A673 (cell line): ENCODE results near the gene NUP210L. TPM values are rescaled to one million over a fixed set of nuclear protein-coding genes. Genes with fewer than 3 reads are reported as not detected.
A peak's percentile ranks its signal among the peaks of the same experiment; 100 is the strongest.

Experiments used
- BruUV-seq: library from RNA; stranded (reverse); fragments of 400-500 nt; replicated peaks from 2 replicates; lab custom pipeline; 2021; lab: Mats Ljungman, UMichigan
- CTCF ChIA-PET: fragments of 300-600 bp; sonication (Branson Sonifier 250); formaldehyde crosslinking; loops from one replicate; lab custom pipeline; 2022; ENCODE audit warnings: antibody characterized with exemption; lab: Charles Lee
- POLR2A ChIA-PET: fragments of 300-600 bp; sonication (Branson Sonifier 250); formaldehyde crosslinking; loops from one replicate; lab custom pipeline; 2022; ENCODE audit warnings: antibody characterized with exemption; ENCODE audit not compliant: low non-redundant PET; lab: Charles Lee
- DNase-seq: peaks from one replicate; pipeline ENCODE4 v3.0.0-alpha.2; 2015; ENCODE audit warnings: low spot score
- H3K27ac ChIP-seq: fragments of 200-600 bp; sonication (generic); 2 replicates; pipeline ENCODE4 v1.5.1; 2016; ENCODE audit warnings: mixed run types, low read depth, mild to moderate bottlenecking, mixed read lengths, antibody characterized with exemption, low read length; ENCODE audit not compliant: poor library complexity, severe bottlenecking
- H3K27me3 ChIP-seq: fragments of 200-600 bp; sonication (generic); replicated peaks from 2 replicates; pipeline ENCODE4 v1.6.1; 2017; ENCODE audit warnings: mixed run types, low read depth, mild to moderate bottlenecking, mixed read lengths, antibody characterized with exemption, low read length; ENCODE audit not compliant: insufficient read depth, poor library complexity
- H3K36me3 ChIP-seq: fragments of 200-600 bp; sonication (generic); 2 replicates; pipeline ENCODE4 v1.6.1; 2016; ENCODE audit warnings: mixed run types, mild to moderate bottlenecking, mixed read lengths, antibody characterized with exemption, low read length; ENCODE audit not compliant: insufficient read depth, poor library complexity, severe bottlenecking
- H3K4me1 ChIP-seq: fragments of 200-600 bp; sonication (generic); 2 replicates; pipeline ENCODE4 v1.6.1; 2017; ENCODE audit warnings: mixed run types, mild to moderate bottlenecking, mixed read lengths, antibody characterized with exemption, low read length; ENCODE audit not compliant: insufficient read depth, poor library complexity, severe bottlenecking
- H3K4me3 ChIP-seq: fragments of 200-600 bp; sonication (generic); 2 replicates; pipeline ENCODE4 v1.5.1; 2016; ENCODE audit warnings: low read depth, mixed run types, mild to moderate bottlenecking, mixed read lengths, low read length; ENCODE audit not compliant: poor library complexity, severe bottlenecking
- H3K9me3 ChIP-seq: fragments of 200-600 bp; sonication (generic); 2 replicates; pipeline ENCODE4 v1.6.1; 2016; ENCODE audit warnings: mixed run types, low read depth, mild to moderate bottlenecking, mixed read lengths, antibody characterized with exemption, low read length; ENCODE audit not compliant: poor library complexity, severe bottlenecking
- CTCF ChIP-seq: fragments of 300-800, 200-600 bp; sonication (generic); conservative IDR thresholded peaks from 2 replicates; pipeline ENCODE4 v1.5.1; 2017; ENCODE audit warnings: low read depth, mild to moderate bottlenecking, antibody characterized with exemption, low read length, moderate library complexity, mixed read lengths
- EZH2 ChIP-seq: fragments of 200-600 bp; sonication (generic); IDR thresholded peaks from 2 replicates; pipeline ENCODE4 v1.6.1; 2017; ENCODE audit warnings: borderline replicate concordance, low read depth, mild to moderate bottlenecking, mixed read lengths, antibody characterized with exemption, low read length; ENCODE audit not compliant: poor library complexity, severe bottlenecking
- intact Hi-C: fragments of 100-400 bp; cut with micrococcal nuclease; formaldehyde crosslinking; loops from one replicate; pipeline ENCODE4 v1.10.0; 2022; ENCODE audit not compliant: unreplicated experiment
- total RNA-seq: library from RNA; stranded (reverse); gene quantifications from 2 replicates; pipeline ENCODE4 v1.2.3, GENCODE V29; 2021

NUP210L gene
- total RNA-seq, 1 experiment from 2014 or later = 0.04 TPM

GRCh38 chr1:153957744-153958110 is 197.1 kb downstream of the NUP210L start:
- no peak for DNase-seq
- POLR2A ChIA-PET = no interaction called here

GRCh38 chr1:153956997-153957715 is 197.7 kb downstream of the NUP210L start:
- no TSS peak for BruUV-seq
- TF ChIP-seq CTCF (no peak), EZH2 (no peak)
- DNase-seq = no peak
- Histone ChIP-seq H3K36me3 (peaks cover 22% of the 10 kb centered on the region), H3K27ac (peak overlapping the region; percentile 84), H3K9me3 (no peaks in the 10 kb centered on the region), H3K4me3 (peak overlapping the region; percentile 95), H3K27me3 (no peaks in the 10 kb centered on the region), H3K4me1 (peaks cover 13% of the 10 kb centered on the region)
- CTCF ChIA-PET = no interaction called here
- POLR2A ChIA-PET = no interaction called here
- intact Hi-C loops = no loop called here

More at GRCh38 chr1:153957744-153958110, 197.1 kb downstream of the NUP210L start:
- Histone ChIP-seq H3K36me3 (peaks cover 17% of the 10 kb centered on the region), H3K9me3 (no peaks in the 10 kb centered on the region), H3K27me3 (no peaks in the 10 kb centered on the region), H3K4me1 (peaks cover 18% of the 10 kb centered on the region), H3K4me3 (peak overlapping the region; percentile 95), H3K27ac (peak overlapping the region; percentile 84)
- no peak for TF ChIP-seq EZH2
- no peak for TF ChIP-seq CTCF
- CTCF ChIA-PET = interaction anchor here (0.7 kb wide), 1 partner anchor 150 kb away, joined by 3 read pairs; no protein-coding TSS in a partner anchor
- no TSS peak for BruUV-seq
- intact Hi-C loops = no loop called here

- no peak for DNase-seq
- ChIA-PET POLR2A (no interaction called here), CTCF (no interaction called here)
- Histone ChIP-seq H3K4me1 (peaks cover 3% of the 10 kb centered on the region), H3K36me3 (peaks cover 26% of the 10 kb centered on the region), H3K4me3 (no peak overlapping the region), H3K27ac (no peak overlapping the region), H3K9me3 (no peaks in the 10 kb centered on the region), H3K27me3 (no peaks in the 10 kb centered on the region)
- no TSS peak for BruUV-seq
- TF ChIP-seq CTCF = no peak
- TF ChIP-seq EZH2 = no peak
- intact Hi-C loops = no loop called here
Measured at GRCh38 chr1:153954826-153955225, 200.0 kb downstream of the NUP210L start.
